SJCRH30 (cell line): ENCODE data around the gene EXOC1. TPM values are rescaled to one million over a fixed set of nuclear protein-coding genes. Genes with fewer than 3 reads are reported as not detected.
A peak's percentile ranks its signal among the peaks of the same experiment; 100 is the strongest.
"Not testable (repeated sequence)": the region's sequence is repeated elsewhere in the genome, so short reads cannot be mapped to it uniquely, and the experiment has no call there.

ENCODE experiments used
- DNase-seq, 2 experiments: peaks; one replicate each; pipeline ENCODE4 v3.0.0-alpha.2; 2015 to 2020
- H3K27ac ChIP-seq: fragments of 250-450 bp; sonication (Bioruptor Pico); 2 replicates; pipeline ENCODE4 v1.5.1; 2020; ENCODE audit warnings: mild to moderate bottlenecking, moderate library complexity
- H3K27me3 ChIP-seq: fragments of 250-450 bp; sonication (Bioruptor Pico); 2 replicates; pipeline ENCODE4 v1.5.1; 2020; ENCODE audit warnings: mild to moderate bottlenecking, moderate library complexity
- H3K36me3 ChIP-seq: fragments of 250-450 bp; sonication (Bioruptor Pico); 2 replicates; pipeline ENCODE4 v1.5.1; 2020; ENCODE audit warnings: mild to moderate bottlenecking, moderate library complexity
- H3K4me1 ChIP-seq: fragments of 250-450 bp; sonication (Bioruptor Pico); 2 replicates; pipeline ENCODE4 v1.5.1; 2020; ENCODE audit warnings: mild to moderate bottlenecking, moderate library complexity
- H3K4me3 ChIP-seq: fragments of 250-450 bp; sonication (Bioruptor Pico); 2 replicates; pipeline ENCODE4 v1.5.1; 2020; ENCODE audit warnings: mild to moderate bottlenecking, moderate library complexity
- H3K9me3 ChIP-seq: fragments of 250-450 bp; sonication (Bioruptor Pico); replicated peaks from 2 replicates; pipeline ENCODE4 v1.5.1; 2020; ENCODE audit warnings: mild to moderate bottlenecking, moderate library complexity
- total RNA-seq: library from RNA; depleted of rRNA; stranded (reverse); fragments of >200 nt; shearing (Covaris generic); gene quantifications from 2 replicates; pipeline ENCODE4 v1.2.3, GENCODE V29; 2014

Gene EXOC1
- total RNA-seq, 1 experiment from 2014 or later = 39.9 TPM

DNA sequence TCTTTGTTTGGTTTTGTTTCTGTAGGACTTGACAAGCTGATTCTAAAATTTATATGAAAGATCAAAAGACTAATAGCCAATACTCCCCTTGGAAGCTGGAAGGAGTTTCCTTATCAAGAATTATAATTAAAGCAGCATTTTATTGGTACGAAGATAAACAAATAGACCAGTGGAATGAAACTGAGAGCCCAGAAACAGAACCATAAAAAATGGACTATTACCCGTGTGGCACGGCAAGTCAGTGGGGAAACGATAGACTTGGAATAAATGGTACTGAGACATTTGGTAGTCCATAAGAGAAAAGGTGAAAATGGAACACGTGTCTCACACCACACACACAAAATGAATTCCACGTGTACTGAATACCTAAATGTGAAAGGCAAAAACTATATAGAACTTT, 52.9 kb downstream of the EXOC1 start:
- DNase-seq = no peak
- no peaks in the 10 kb centered on the region for H3K27me3 ChIP-seq
- H3K4me1 ChIP-seq = no peaks in the 10 kb centered on the region
- no peak overlapping the region for H3K4me3 ChIP-seq
- no peaks in the 10 kb centered on the region for H3K9me3 ChIP-seq
- no peak overlapping the region for H3K27ac ChIP-seq
- peaks cover 12% of the 10 kb centered on the region for H3K36me3 ChIP-seq

DNA sequence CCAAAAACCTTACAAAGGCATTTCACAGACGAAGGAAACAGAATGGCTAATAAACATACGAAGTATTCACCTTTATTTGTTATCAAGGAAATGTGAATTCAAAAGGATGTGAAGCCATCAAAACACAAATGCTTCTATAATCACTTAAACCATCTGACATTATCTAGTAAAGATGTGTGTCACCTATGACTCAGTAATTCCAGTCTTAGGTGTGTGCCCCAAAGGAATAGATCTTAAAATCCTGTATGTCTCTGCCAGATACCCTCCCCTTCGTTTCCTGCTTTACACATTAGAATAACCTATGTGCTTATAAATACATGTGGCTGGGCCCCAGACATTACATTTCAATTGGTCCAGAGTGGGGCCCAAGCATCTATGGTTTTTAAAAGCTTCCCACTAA, 53.5 kb downstream of the EXOC1 start:
- no peak for DNase-seq
- Histone ChIP-seq H3K9me3 (no peaks in the 10 kb centered on the region), H3K36me3 (peaks cover 12% of the 10 kb centered on the region), H3K4me3 (no peak overlapping the region), H3K4me1 (no peaks in the 10 kb centered on the region), H3K27ac (no peak overlapping the region), H3K27me3 (no peaks in the 10 kb centered on the region)

DNA sequence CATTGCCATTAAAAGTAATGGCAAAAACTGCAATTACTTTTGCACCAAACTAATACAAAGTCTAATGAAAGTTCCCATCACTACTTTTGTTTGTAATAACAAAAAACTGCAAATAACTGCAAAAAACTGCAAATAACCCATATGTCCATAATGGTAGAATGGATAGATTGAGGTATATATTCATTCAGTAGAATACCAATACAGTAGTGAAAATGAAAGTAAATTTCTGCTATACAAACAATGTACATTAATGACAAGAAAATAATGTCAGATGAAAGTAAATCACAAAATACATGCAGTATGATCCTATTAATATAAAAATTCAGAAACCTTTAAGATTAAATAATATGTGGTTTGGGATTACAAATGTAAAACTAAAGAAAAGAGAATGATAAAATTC, 54.0 kb downstream of the EXOC1 start:
- H3K4me1 ChIP-seq = no peaks in the 10 kb centered on the region

DNA sequence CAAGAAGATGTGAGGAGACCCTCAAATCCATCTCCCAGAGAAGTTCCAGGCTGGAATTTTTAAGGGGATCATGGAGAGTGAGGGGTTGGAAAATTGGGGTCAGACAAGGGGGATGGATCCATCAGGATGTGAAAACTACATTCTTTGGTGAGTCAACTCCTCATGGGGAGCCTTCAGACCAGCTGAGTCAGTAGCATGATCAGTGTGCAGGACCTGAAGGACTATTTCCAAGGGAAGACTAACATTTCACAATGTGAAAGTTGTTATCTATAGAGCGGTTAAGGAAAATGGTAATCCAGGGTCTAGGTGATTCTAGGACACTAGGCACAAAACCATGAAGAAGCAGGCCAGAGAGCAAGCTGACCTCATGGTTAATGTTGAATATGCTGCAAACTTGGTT, 56.7 kb downstream of the EXOC1 start:
- Histone ChIP-seq H3K27ac (no peak overlapping the region), H3K27me3 (no peaks in the 10 kb centered on the region), H3K4me3 (no peak overlapping the region), H3K36me3 (no peaks in the 10 kb centered on the region), H3K9me3 (no peaks in the 10 kb centered on the region), H3K4me1 (no peaks in the 10 kb centered on the region)
- DNase-seq = no peak

More for the DNA sequence above, 54.0 kb downstream of the EXOC1 start:
- H3K9me3 ChIP-seq = no peaks in the 10 kb centered on the region
- H3K27ac ChIP-seq = no peak overlapping the region
- DNase-seq = no peak
- no peak overlapping the region for H3K4me3 ChIP-seq
- peaks cover 7% of the 10 kb centered on the region for H3K36me3 ChIP-seq
- H3K27me3 ChIP-seq = no peaks in the 10 kb centered on the region

DNA sequence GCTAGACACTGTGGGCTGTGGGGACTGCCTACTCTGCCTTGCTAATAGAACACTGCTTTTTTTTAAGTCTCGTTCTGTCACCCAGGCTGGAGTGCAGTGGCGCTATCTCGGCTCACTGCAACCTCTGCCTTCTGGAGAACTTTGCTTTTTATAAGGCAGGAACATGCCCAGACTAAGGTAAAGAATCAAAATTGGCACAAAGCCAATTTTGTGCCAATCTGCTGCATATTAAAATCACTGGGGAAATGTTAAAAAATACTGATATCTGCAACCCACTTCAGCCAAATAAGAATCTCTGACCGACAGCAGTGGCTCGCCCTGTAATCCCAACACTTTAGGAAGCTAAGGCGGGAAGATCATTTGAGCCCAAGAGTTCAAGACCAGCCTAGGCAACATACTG, 58.8 kb downstream of the EXOC1 start:
- no peaks in the 10 kb centered on the region for H3K36me3 ChIP-seq
- no peaks in the 10 kb centered on the region for H3K4me1 ChIP-seq
- H3K9me3 ChIP-seq = no peaks in the 10 kb centered on the region
- H3K4me3 ChIP-seq = no peak overlapping the region
- DNase-seq = no peak
- H3K27me3 ChIP-seq = no peaks in the 10 kb centered on the region
- H3K27ac ChIP-seq = no peak overlapping the region

DNA sequence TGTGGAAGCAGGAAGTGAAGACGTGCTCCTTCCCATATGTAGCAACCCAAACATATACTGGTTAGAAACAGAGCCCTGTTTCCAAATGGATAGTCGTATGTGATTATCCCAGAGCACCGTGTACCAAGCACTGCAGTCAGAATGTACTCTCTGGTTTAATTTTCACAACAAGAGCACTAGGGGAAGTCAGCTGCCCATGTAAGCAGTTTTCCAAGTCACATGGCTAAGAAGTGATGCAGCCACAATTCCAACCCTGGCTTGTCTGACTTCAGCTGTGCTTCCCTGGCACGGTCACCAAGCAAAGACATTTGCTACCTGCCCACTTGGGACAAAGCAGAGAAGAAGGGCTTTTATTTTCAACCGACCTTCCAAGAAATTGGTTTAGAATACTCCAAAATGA, 67.1 kb downstream of the EXOC1 start:
- peak; percentile 10 to 46 for DNase-seq
- Histone ChIP-seq H3K27me3 (no peaks in the 10 kb centered on the region), H3K4me3 (peak overlapping the region; percentile 28), H3K36me3 (no peaks in the 10 kb centered on the region), H3K9me3 (no peaks in the 10 kb centered on the region), H3K4me1 (no peaks in the 10 kb centered on the region; the same call in 1 of the 2 replicates), H3K27ac (no peak overlapping the region)

DNA sequence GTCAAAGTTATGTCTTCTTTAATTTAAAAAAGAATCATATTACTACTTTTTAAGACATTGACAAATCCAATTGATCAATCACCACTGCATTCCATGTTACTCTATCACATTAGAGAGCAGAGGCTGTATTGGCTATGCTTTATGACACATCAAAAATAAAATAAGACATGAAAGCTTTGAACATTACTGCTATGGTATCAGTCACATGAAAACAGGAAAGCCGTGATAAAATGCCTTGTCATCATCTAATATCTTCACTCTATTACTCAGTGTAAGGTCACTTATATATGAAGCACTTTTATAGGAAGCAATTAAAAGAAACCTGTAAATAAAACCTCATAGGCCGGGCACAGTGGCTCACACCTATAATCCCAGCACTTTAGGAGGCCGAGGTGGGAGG, 67.6 kb downstream of the EXOC1 start:
- H3K36me3 ChIP-seq = no peaks in the 10 kb centered on the region
- H3K9me3 ChIP-seq = no peaks in the 10 kb centered on the region
- DNase-seq = no peak
- no peaks in the 10 kb centered on the region for H3K27me3 ChIP-seq
- H3K4me1 ChIP-seq = no peaks in the 10 kb centered on the region; the same call in 1 of the 2 replicates
- H3K27ac ChIP-seq = no peak overlapping the region
- H3K4me3 ChIP-seq = no peak overlapping the region

DNA sequence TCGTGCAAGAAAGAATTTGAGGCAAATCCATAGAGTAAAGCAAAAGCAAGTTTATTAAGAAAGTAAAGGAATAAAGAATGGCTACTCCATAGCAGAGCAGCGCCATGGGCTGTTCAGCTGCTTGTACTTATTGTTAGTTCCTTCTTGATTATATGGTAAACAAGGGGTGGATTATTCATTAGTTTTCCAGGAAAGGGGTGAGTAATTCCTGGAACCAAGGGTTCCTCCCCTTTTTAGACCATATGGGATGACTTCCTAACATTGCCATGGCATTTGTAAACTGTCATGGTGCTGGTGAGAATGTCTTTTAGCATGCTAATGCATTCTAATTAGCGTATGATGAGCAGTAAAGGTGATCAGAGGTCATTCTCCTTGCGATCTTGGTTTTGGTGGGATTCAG, 71.8 kb downstream of the EXOC1 start:
- H3K4me1 ChIP-seq = no peaks in the 10 kb centered on the region; the same call in 1 of the 2 replicates
- H3K27me3 ChIP-seq = no peaks in the 10 kb centered on the region
- no peak overlapping the region for H3K4me3 ChIP-seq
- no peaks in the 10 kb centered on the region for H3K36me3 ChIP-seq
- no peak overlapping the region for H3K27ac ChIP-seq
- no peak for DNase-seq
- no peaks in the 10 kb centered on the region for H3K9me3 ChIP-seq

DNA sequence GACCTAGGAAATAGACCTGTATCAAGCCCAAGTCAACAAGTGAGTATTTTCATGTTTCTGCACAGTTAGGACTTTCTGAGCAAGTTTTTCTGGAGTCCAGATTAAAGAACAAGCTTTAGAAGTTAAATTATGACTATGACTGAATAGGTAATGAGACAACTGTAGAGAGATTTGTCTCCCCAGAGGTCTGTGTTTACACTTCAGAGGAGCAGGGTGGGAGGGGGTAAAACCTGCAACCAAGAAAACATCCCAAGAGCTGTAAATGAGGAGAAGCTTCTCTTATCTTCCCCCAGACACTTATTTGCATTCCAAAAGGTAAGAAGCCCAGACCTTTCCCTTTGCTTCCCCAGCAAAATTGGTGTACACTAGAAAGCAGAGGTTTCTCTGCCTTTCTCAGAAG, 73.2 kb downstream of the EXOC1 start:
- DNase-seq = no peak
- Histone ChIP-seq H3K9me3 (no peaks in the 10 kb centered on the region), H3K4me3 (no peak overlapping the region), H3K36me3 (no peaks in the 10 kb centered on the region), H3K27ac (no peak overlapping the region), H3K27me3 (no peaks in the 10 kb centered on the region), H3K4me1 (peaks cover 5% of the 10 kb centered on the region; the same call in 1 of the 2 replicates)

DNA sequence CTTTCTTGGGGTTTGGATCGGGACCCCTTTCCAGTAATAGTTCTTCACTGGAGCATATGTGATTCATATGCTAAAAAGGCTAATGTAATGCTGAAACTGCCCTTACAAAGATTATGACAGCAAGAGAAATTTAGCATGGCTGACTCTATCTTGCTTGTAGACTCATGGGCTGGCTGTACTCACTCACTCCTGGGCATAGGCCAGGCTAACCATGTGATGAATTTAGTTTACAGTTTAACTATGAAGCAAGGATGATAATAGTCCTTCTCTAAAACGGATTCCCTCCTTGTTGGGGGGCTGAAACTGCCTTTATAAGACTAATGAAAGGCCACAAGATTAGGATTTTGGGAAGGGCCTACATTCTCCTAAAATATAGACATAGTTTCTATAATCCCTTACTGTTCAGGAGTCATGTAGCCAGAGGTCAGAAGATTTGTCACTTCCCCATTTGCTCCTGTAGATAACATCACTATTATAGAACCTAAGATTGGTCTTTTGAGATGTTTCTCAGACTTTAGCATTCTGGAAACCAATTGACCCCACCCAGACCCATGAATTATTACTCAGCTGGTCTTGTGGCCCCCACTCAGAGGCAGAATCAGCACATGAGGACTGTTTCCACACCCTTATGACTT, 74.5 kb downstream of the EXOC1 start:
- H3K36me3 ChIP-seq = no peaks in the 10 kb centered on the region
- DNase-seq = no peak
- no peaks in the 10 kb centered on the region for H3K9me3 ChIP-seq
- no peaks in the 10 kb centered on the region for H3K27me3 ChIP-seq
- H3K27ac ChIP-seq = no peak overlapping the region
- peaks cover 7% of the 10 kb centered on the region; the same call in 1 of the 2 replicates for H3K4me1 ChIP-seq
- H3K4me3 ChIP-seq = no peak overlapping the region

DNA sequence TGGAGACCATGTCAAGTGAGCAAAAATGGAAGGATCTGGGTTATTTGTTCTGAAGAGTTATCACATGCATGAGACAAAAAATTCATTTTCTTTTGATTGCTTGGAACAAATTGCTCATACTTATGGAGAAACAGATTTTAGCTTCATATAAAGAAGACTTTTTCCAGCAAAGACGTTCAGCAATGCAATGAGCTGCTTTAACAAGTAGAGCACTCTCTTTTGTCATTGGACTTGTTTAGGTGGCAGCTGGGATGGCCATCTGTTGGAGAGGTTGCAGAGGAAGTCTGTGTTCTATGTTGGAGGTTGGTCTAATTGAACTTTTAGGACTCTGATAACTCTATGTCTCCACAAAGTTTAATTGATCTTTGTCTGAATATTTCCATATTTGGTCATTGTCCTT, 75.4 kb downstream of the EXOC1 start:
- Histone ChIP-seq H3K27ac (no peak overlapping the region), H3K4me1 (peaks cover 7% of the 10 kb centered on the region; the same call in 1 of the 2 replicates), H3K9me3 (no peaks in the 10 kb centered on the region), H3K27me3 (no peaks in the 10 kb centered on the region), H3K4me3 (no peak overlapping the region), H3K36me3 (no peaks in the 10 kb centered on the region)
- no peak for DNase-seq

DNA sequence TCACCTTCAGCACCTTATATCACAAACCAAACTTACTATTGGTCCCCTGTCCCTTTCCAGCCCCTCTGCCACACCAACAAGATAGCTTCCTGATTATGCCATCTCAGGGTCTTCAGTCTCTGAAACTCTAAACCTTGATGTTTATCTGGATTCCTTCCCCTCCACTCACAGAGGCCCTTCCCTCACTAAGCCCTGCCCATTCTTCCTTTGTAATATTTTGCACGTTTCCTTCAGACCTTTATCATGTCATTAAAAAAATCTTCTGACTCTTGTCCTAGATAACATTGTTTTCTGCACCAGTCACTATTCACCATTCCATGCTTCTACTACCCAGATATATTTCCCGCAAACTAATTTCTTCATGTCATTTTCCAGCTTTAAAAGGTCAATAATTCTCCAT, 77.6 kb downstream of the EXOC1 start:
- H3K27ac ChIP-seq = no peak overlapping the region
- no peak for DNase-seq

DNA sequence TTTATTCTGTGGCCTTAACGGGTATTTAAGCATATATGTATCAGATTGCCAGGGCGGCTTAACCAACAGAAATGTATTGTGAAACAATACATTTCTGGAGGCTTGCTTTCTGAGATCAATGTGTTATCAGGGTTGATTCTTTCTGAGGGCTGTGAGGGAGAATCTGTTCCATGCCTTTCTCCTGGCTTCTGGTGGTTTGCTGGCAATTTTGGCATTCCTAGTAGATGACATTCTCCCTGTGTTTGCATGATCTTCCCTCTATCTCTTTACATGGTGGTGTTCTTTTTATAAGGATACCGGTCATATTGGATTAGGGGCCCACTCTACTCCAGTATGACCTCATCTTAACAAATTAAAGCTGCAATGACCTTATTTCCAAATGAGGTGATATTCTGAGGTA, 78.4 kb downstream of the EXOC1 start:
- H3K9me3 ChIP-seq = no peaks in the 10 kb centered on the region
- no peaks in the 10 kb centered on the region for H3K36me3 ChIP-seq
- no peaks in the 10 kb centered on the region for H3K27me3 ChIP-seq
- no peak overlapping the region for H3K4me3 ChIP-seq
- peak in 1 of 2 experiments; percentile 37 for DNase-seq
- peaks cover 7% of the 10 kb centered on the region; the same call in 1 of the 2 replicates for H3K4me1 ChIP-seq
- H3K27ac ChIP-seq = no peak overlapping the region

More for the DNA sequence above, 77.6 kb downstream of the EXOC1 start:
- H3K27me3 ChIP-seq = no peaks in the 10 kb centered on the region
- H3K4me3 ChIP-seq = no peak overlapping the region
- H3K4me1 ChIP-seq = peaks cover 7% of the 10 kb centered on the region; the same call in 1 of the 2 replicates
- H3K9me3 ChIP-seq = no peaks in the 10 kb centered on the region
- H3K36me3 ChIP-seq = no peaks in the 10 kb centered on the region

DNA sequence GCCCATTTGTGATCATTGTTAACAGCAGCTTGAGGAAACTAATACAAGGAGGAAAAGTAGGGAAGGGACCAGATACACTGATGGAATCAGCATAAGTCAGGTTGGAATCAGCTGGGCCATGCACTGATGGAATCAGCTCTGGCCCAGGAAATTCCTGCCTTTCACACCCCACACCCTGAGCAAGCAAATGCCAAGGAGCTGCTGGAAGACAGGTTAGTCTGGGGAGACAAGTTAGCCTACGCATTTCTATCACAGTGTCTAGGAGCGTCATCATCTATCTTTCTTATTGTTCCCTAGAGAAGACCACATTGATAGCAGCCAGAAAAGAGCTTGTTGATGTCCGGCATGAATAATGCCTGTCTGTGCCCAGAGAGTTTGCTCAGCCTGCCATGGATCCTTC, 79.1 kb downstream of the EXOC1 start:
- no peaks in the 10 kb centered on the region for H3K36me3 ChIP-seq
- no peak overlapping the region for H3K4me3 ChIP-seq
- peaks cover 7% of the 10 kb centered on the region; the same call in 1 of the 2 replicates for H3K4me1 ChIP-seq
- H3K27ac ChIP-seq = no peak overlapping the region
- no peaks in the 10 kb centered on the region for H3K9me3 ChIP-seq
- DNase-seq = no peak
- H3K27me3 ChIP-seq = no peaks in the 10 kb centered on the region

DNA sequence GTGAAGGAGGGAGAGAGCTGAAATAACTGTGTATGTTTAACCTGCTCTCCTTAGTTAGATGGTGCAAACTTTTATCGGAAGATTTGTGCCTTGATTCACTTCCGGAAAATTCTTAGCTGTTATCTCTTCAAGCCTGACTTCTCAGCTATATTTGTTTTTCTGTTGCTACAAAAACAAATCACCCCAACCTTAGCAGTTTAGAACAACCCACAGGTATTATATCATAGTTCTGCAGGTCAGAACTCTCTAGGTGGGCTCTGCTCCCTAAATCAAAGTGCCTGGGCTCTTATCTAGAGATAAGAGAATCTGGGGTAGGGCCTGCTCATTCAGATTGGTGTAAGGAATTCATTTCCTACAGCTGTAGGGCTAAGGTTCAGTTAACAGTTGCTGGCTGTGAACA, 80.2 kb downstream of the EXOC1 start:
- Histone ChIP-seq H3K27me3 (no peaks in the 10 kb centered on the region), H3K9me3 (no peaks in the 10 kb centered on the region), H3K36me3 (no peaks in the 10 kb centered on the region), H3K4me3 (no peak overlapping the region), H3K4me1 (peaks cover 7% of the 10 kb centered on the region; the same call in 1 of the 2 replicates), H3K27ac (no peak overlapping the region)
- no peak for DNase-seq

DNA sequence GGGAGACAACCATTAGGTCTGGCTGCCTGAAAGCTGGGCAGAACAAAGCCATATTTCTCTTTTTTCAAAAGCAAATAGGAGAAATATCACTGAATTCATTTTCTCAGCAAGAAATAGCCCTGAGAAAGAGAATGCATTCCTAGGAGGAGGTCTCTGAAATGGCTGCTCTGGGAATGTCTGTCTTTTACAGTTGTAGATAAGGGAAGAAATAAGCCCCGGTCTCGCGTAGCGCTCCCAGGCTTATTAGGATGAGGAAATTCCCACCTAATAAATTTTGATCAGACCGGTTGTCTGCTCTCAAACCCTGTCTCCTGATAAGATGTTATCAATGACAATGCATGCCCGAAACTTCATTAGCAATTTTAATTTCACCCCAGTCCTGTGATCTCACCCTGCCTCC, 82.5 kb downstream of the EXOC1 start:
- not testable (repeated sequence) for H3K4me3 ChIP-seq, DNase-seq, H3K27me3 ChIP-seq, H3K9me3 ChIP-seq, H3K27ac ChIP-seq, H3K36me3 ChIP-seq, H3K4me1 ChIP-seq
